Peyer's patch (tissue), 4 donors: Measurements from ENCODE around the gene JMJD4.

ENCODE experiments used
- POLR2A ChIP-seq, 2 donors: fragments of 450-650 bp; IDR thresholded peaks; one replicate each; pipeline ENCODE4 v1.5.1; 2017; ENCODE audit warnings: antibody characterized with exemption in 2 of 2, mild to moderate bottlenecking in 2 of 2, moderate library complexity in 2 of 2
- TF ChIP-seq, protein P1 (sequence below), 6 experiments: fragments of 450-650 bp in 4 of 6; fragments of 200-600 bp in 2 of 6; sonication (generic) in 1 of 6; IDR thresholded peaks; one replicate each; pipeline ENCODE4 v1.5.1; 2017 to 2019; ENCODE audit warnings: antibody characterized with exemption in 6 of 6, mild to moderate bottlenecking in 3 of 6, moderate library complexity in 1 of 6

GRCh38 chr1:227774051-227774731 lies 39.1 kb upstream of the JMJD4 start:
- TF ChIP-seq, protein P1, sequence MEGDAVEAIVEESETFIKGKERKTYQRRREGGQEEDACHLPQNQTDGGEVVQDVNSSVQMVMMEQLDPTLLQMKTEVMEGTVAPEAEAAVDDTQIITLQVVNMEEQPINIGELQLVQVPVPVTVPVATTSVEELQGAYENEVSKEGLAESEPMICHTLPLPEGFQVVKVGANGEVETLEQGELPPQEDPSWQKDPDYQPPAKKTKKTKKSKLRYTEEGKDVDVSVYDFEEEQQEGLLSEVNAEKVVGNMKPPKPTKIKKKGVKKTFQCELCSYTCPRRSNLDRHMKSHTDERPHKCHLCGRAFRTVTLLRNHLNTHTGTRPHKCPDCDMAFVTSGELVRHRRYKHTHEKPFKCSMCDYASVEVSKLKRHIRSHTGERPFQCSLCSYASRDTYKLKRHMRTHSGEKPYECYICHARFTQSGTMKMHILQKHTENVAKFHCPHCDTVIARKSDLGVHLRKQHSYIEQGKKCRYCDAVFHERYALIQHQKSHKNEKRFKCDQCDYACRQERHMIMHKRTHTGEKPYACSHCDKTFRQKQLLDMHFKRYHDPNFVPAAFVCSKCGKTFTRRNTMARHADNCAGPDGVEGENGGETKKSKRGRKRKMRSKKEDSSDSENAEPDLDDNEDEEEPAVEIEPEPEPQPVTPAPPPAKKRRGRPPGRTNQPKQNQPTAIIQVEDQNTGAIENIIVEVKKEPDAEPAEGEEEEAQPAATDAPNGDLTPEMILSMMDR (IDR thresholded peaks at IDR 0.05), result no peak
- TF ChIP-seq POLR2A (IDR thresholded peaks at IDR 0.05), result no peak
